Right lobe of liver (tissue), 6 donors: ENCODE data around the gene ENTPD8. TPM values are rescaled to one million over a fixed set of nuclear protein-coding genes. Genes with fewer than 3 reads are reported as not detected.

ENCODE experiments used
- ATAC-seq, 4 donors: fragments of 200-7000 bp; cut with Tn5 transposase; one replicate each; pipeline ENCODE4 v1.9.1; 2020; ENCODE audit warnings: mild to moderate bottlenecking in 4 of 4, moderate library complexity in 4 of 4
- DNase-seq, 3 donors: peaks; one replicate each; pipeline ENCODE4 v3.0.0-alpha.2; 2020
- H3K27ac ChIP-seq, 3 donors: fragments of 200-600 bp; one replicate each; pipeline ENCODE4 v1.8.0; 2022
- H3K27me3 ChIP-seq, 2 donors: fragments of 200-600 bp; one replicate each; pipeline ENCODE4 v1.8.0; 2022
- H3K36me3 ChIP-seq, 4 donors: fragments of 200-600 bp; sonication (generic) in 1 of 4; one replicate each; pipeline versions ENCODE4 v1.5.1 to v1.8.0; 2017 to 2022; ENCODE audit warnings: control low read depth in 1 of 4
- H3K4me1 ChIP-seq, 4 donors: fragments of 200-600 bp; sonication (generic) in 1 of 4; one replicate each; pipeline versions ENCODE4 v1.5.1 to v1.8.0; 2017 to 2022; ENCODE audit warnings: control low read depth in 1 of 4
- H3K4me3 ChIP-seq, 3 donors: fragments of 200-600 bp; one replicate each; pipeline ENCODE4 v1.8.0; 2022
- H3K9me3 ChIP-seq, 4 donors: fragments of 200-600 bp; sonication (generic) in 1 of 4; one replicate each; pipeline versions ENCODE4 v1.5.1 to v1.8.0; 2017 to 2022; ENCODE audit warnings: control low read depth in 1 of 4
- CTCF ChIP-seq, 4 donors: fragments of 200-600 bp in 3 of 4; fragments of 450-650 bp in 1 of 4; IDR thresholded peaks; one replicate each; pipeline versions ENCODE4 v1.5.1 to v1.8.0; 2016 to 2022; ENCODE audit warnings: antibody characterized with exemption in 4 of 4, mild to moderate bottlenecking in 2 of 4
- POLR2A ChIP-seq: fragments of 450-650 bp; IDR thresholded peaks from one replicate; pipeline ENCODE4 v1.6.1; 2017; ENCODE audit warnings: antibody characterized with exemption, mild to moderate bottlenecking
- WGBS: methylation state at CpG from one replicate; pipeline ENCODE4 v1.1.6; 2018; ENCODE audit warnings: low coverage, low lambda C conversion rate; ENCODE audit not compliant: insufficient coverage; ENCODE audit errors: missing lambda C conversion rate; 5-methylcytosine and 5-hydroxymethylcytosine counted together
- intact Hi-C, 2 donors: fragments of 100-400 bp; cut with DNase I; formaldehyde crosslinking; loops; one replicate each; pipeline versions ENCODE4 v1.11.2 to v1.14.1; 2022
- total RNA-seq, 6 experiments: library from RNA; depleted of rRNA in 2 of 6; stranded (reverse); fragments of >200 nt in 2 of 6; fragmentation: NEBNext Ultra II Directional in 3 of 6; extraction: Animal tissue kit (Norgen Biotek cat#: 25700) in 3 of 6; gene quantifications; one replicate each; pipeline versions ENCODE4 v1.1.0 to v1.2.4, GENCODE V29; 2016 to 2023
- donor health status: DM: no; HTN: yes; CAD: no.
- donor health status: DM: no; HTN: no; CAD: no.
- donor health status: DM: no; HTN: no; CAD: no.
- donor health status: DM: no; HTN: yes; CAD: no.
- donor health status: DM: no; HTN: yes; CAD: no.

The ENTPD8 gene
- total RNA-seq, 6 experiments from 2014 or later, result 3.3 to 11.5 (median 7.5) TPM

- H3K27ac ChIP-seq, result no peak overlapping the region
These were observed 48.7 kb downstream of the ENTPD8 start for GRCh38 chr9:137392232-137393007.

GRCh38 chr9:137391411-137391754 lies 49.8 kb downstream of the ENTPD8 start:
- Histone ChIP-seq H3K9me3 (no peaks in the 10 kb centered on the region), H3K4me3 (no peak overlapping the region), H3K4me1 (no peaks in the 10 kb centered on the region), H3K27me3 (no peaks in the 10 kb centered on the region), H3K36me3 (no peaks in the 10 kb centered on the region), H3K27ac (no peak overlapping the region)
- no peak for TF ChIP-seq CTCF (IDR thresholded peaks at IDR 0.05)
- TF ChIP-seq POLR2A, result no peak
- ATAC-seq (peak in 2 of 4 donors; percentile 9 to 12), DNase-seq (no peak)
- WGBS, result no CpG with 5 or more reads among the region's 22 CpGs
- intact Hi-C loops, result loop anchor here in 1 of 2 donors (10.0 kb wide), 1 partner anchor 297 kb away; no protein-coding TSS in a partner anchor

More at GRCh38 chr9:137392232-137393007, 48.7 kb downstream of the ENTPD8 start:
- TF ChIP-seq CTCF (IDR thresholded peaks at IDR 0.05) (no peak), POLR2A (no peak)
- no peak for DNase-seq
- no peak overlapping the region for H3K4me3 ChIP-seq
- 90% methylated on average over 8 of the region's 23 CpGs for WGBS
- intact Hi-C loops, result loop anchor here in 1 of 2 donors (10.0 kb wide), 1 partner anchor 298 kb away; no protein-coding TSS in a partner anchor
- no peaks in the 10 kb centered on the region for H3K27me3 ChIP-seq
- H3K36me3 ChIP-seq, result no peaks in the 10 kb centered on the region
- H3K4me1 ChIP-seq, result no peaks in the 10 kb centered on the region
- ATAC-seq, result no peak
- no peaks in the 10 kb centered on the region for H3K9me3 ChIP-seq

GRCh38 chr9:137390553-137391410 lies 50.4 kb downstream of the ENTPD8 start:
- TF ChIP-seq POLR2A (no peak), CTCF (IDR thresholded peaks at IDR 0.05) (no peak)
- ATAC-seq (peak in 1 of 4 donors; percentile 11), DNase-seq (peak in 1 of 3 donors; percentile 48)
- no peaks in the 10 kb centered on the region for H3K27me3 ChIP-seq
- H3K4me1 ChIP-seq, result no peaks in the 10 kb centered on the region
- H3K36me3 ChIP-seq, result no peaks in the 10 kb centered on the region
- WGBS, result 90% methylated on average over 20 of the region's 42 CpGs
- no peak overlapping the region for H3K27ac ChIP-seq
- intact Hi-C loops, result loop anchor here in 1 of 2 donors (10.0 kb wide), 1 partner anchor 296 kb away; no protein-coding TSS in a partner anchor
- no peaks in the 10 kb centered on the region for H3K9me3 ChIP-seq
- no peak overlapping the region for H3K4me3 ChIP-seq

GRCh38 chr9:137389428-137389746 lies 51.8 kb downstream of the ENTPD8 start:
- intact Hi-C loops, result no loop called here
- Histone ChIP-seq H3K36me3 (no peaks in the 10 kb centered on the region), H3K27ac (no peak overlapping the region), H3K9me3 (no peaks in the 10 kb centered on the region), H3K4me1 (no peaks in the 10 kb centered on the region), H3K27me3 (no peaks in the 10 kb centered on the region), H3K4me3 (no peak overlapping the region)
- peak in 1 of 3 donors; percentile 51 for DNase-seq
- no peak for ATAC-seq
- TF ChIP-seq CTCF (IDR thresholded peaks at IDR 0.05) (no peak), POLR2A (no peak)
- 87% methylated on average over 3 of the region's 13 CpGs for WGBS
